Posterior cingulate gyrus (tissue), 11 donors: Measurements from ENCODE around the gene SANBR.
A peak's percentile ranks its signal among the peaks of the same experiment; 100 is the strongest.
"Not testable (repeated sequence)": the region's sequence is repeated elsewhere in the genome, so short reads cannot be mapped to it uniquely, and the experiment has no call there.

Experiments used
- DNase-seq, 10 donors: peaks; one replicate each; pipeline versions ENCODE4 v3.0.0 to v3.0.0-alpha.2; 2020 to 2021; ENCODE audit warnings: mixed read lengths in 3 of 10
- intact Hi-C: fragments of 100-400 bp; cut with DNase I; formaldehyde crosslinking; loops from one replicate; pipeline ENCODE4 v1.15.1; 2023

The SANBR gene

GRCh38 chr2:61065714-61066709 lies at the start of gene SANBR:
Gene SANBR, plus strand, starts transcription at chr2:61065871. Its CDS starts 4,480 bp downstream, at chr2:61070351.
- intact Hi-C loops, result loop anchor here (2.0 kb wide), 1 partner anchor 49 kb away; the partner anchor contains the start of gene PEX13
- DNase-seq, result peak; percentile 73 to 98 (median 87)

- intact Hi-C loops, result loop anchor here (2.0 to 10.0 kb wide), 3 partner anchors 51 to 161 kb away; partner anchors contain the start of gene REL
- no peak for DNase-seq
These were observed 49.7 kb upstream of the SANBR start for GRCh38 chr2:61015976-61016375.

- DNase-seq, result no peak
- intact Hi-C loops, result loop anchor here (2.0 to 10.0 kb wide), 3 partner anchors 50 to 161 kb away; partner anchors contain the start of gene REL
These were observed 49.2 kb upstream of the SANBR start for GRCh38 chr2:61016392-61017002.

GRCh38 chr2:61017003-61017555 lies 48.6 kb upstream of the SANBR start:
- peak; percentile 55 to 95 (median 66) for DNase-seq
- intact Hi-C loops, result loop anchor here (2.0 to 10.0 kb wide), 3 partner anchors 50 to 160 kb away; partner anchors contain the start of gene REL

- intact Hi-C loops, result loop anchor here (2.0 to 10.0 kb wide), 3 partner anchors 49 to 160 kb away; partner anchors contain the start of gene REL
- peak; percentile 72 to 97 (median 81) for DNase-seq
These were observed 47.9 kb upstream of the SANBR start, which contains the start of the genes PEX13 and PUS10 for GRCh38 chr2:61017556-61018317. Gene PEX13, plus strand, starts transcription at chr2:61017720. Its CDS starts 40 bp downstream, at chr2:61017760. Gene PUS10, minus strand, starts transcription at chr2:61018255. Its CDS starts 6,365 bp downstream, at chr2:61011890.

- intact Hi-C loops, result loop anchor here (5.0 to 10.0 kb wide), 2 partner anchors 134 to 159 kb away; partner anchors contain the start of gene REL
- no peak for DNase-seq
These were observed 47.3 kb upstream of the SANBR start for GRCh38 chr2:61018318-61018755.

- no peak for DNase-seq
- intact Hi-C loops, result loop anchor here (5.0 to 10.0 kb wide), 2 partner anchors 134 to 159 kb away; partner anchors contain the start of gene REL
These were observed 46.9 kb upstream of the SANBR start for GRCh38 chr2:61018798-61019197.

GRCh38 chr2:61021228-61021660 lies 44.4 kb upstream of the SANBR start:
- peak in 1 of 10 donors; percentile 59 for DNase-seq
- intact Hi-C loops, result no loop called here

- intact Hi-C loops, result no loop called here
- DNase-seq, result no peak
These were observed 42.0 kb upstream of the SANBR start for GRCh38 chr2:61023670-61024069.

GRCh38 chr2:61029533-61029932 lies 36.1 kb upstream of the SANBR start:
- no peak for DNase-seq
- intact Hi-C loops, result no loop called here

GRCh38 chr2:61034592-61034991 lies 31.1 kb upstream of the SANBR start:
- DNase-seq, intact Hi-C loops: not testable (repeated sequence)

- intact Hi-C loops, DNase-seq: not testable (repeated sequence)
These were observed 29.0 kb upstream of the SANBR start for GRCh38 chr2:61036643-61037042.

- no peak for DNase-seq
- intact Hi-C loops, result no loop called here
These were observed 22.9 kb upstream of the SANBR start for GRCh38 chr2:61042807-61043206.

GRCh38 chr2:61044636-61045035 lies 21.0 kb upstream of the SANBR start:
- intact Hi-C loops, result no loop called here
- no peak for DNase-seq

- intact Hi-C loops, result no loop called here
- DNase-seq, result no peak
These were observed 20.4 kb upstream of the SANBR start for GRCh38 chr2:61045226-61045625.

- DNase-seq, result no peak
- intact Hi-C loops, result no loop called here
These were observed 19.7 kb upstream of the SANBR start for GRCh38 chr2:61045999-61046398.

- intact Hi-C loops, result no loop called here
- no peak for DNase-seq
These were observed 10.1 kb upstream of the SANBR start for GRCh38 chr2:61055557-61055956.

GRCh38 chr2:61057562-61057961 lies 8.1 kb upstream of the SANBR start:
- no peak for DNase-seq
- intact Hi-C loops, result no loop called here

GRCh38 chr2:61059382-61059781 lies 6.3 kb upstream of the SANBR start:
- intact Hi-C loops, result no loop called here
- no peak for DNase-seq
